Hematopoietic multipotent progenitor cell treated with erythropoietin and hydrocortisone succinate and interleukin-3 and kit ligand, for 8 days (in vitro differentiated cells): Measurements from ENCODE around the gene RPL3.
A peak's percentile ranks its signal among the peaks of the same experiment; 100 is the strongest.
"Not testable (repeated sequence)": the region's sequence is repeated elsewhere in the genome, so short reads cannot be mapped to it uniquely, and the experiment has no call there.

Source experiments
- DNase-seq: peaks from one replicate; pipeline ENCODE4 v3.0.0-alpha.2; 2015

The RPL3 gene

GRCh38 chr22:39319284-39320022 lies at the start of gene RPL3:
RPL3 (minus strand) TSS chr22:39319623; CDS start chr22:39319597, 26 bp downstream.
- DNase-seq, result peak; percentile 99

- no peak for DNase-seq
These were observed 49.8 kb upstream of the RPL3 start for GRCh38 chr22:39369186-39369585.

- peak; percentile 64 for DNase-seq
These were observed 49.1 kb upstream of the RPL3 start for GRCh38 chr22:39368461-39368911.

DNA sequence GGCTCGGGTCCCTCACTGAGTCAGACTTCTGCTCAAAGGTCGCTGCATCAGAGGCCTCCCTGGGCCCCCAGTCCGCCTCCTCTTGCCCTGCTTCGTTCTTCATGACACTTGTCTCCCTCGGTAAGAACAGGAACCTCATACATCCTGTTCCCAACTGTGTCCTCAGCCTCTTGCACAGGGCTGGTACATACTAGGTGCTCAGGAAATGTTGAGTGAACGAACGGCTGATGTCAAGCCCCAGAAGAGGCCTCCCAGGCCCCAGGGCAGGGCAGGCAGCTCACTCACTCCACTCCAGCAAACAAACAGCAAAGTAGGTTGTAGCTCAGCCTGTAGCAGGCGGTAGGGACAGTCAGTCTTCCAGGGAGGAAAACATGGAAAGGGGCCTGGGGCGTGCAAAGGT lies 47.6 kb upstream of the RPL3 start:
- no peak for DNase-seq

- DNase-seq, result no peak
These were observed 46.0 kb upstream of the RPL3 start for GRCh38 chr22:39365492-39365780.

GRCh38 chr22:39364714-39365491 lies 45.5 kb upstream of the RPL3 start:
- DNase-seq, result peak; percentile 66

GRCh38 chr22:39363751-39364515 lies 44.5 kb upstream of the RPL3 start:
- DNase-seq, result peak; percentile 99

DNA sequence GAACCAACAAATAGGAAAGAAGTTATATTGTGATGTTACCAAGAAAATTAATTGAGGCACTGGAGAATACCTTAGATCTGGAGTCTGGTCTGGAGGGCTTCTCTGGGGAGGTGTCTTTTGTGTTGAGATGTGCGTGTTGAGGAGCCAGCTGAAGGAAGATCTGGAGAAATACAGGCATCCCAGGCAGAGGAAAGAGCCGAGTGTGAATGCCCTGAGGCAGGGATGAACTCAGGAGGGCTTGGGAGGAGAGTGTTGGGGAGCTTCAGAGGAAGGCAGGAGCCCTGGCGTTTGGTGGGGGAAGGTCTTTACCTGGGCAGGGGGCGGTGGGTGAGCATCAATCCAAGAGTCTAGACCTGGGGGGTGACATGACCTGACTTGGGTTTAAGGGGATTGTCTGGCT lies 43.5 kb upstream of the RPL3 start:
- peak; percentile 37 for DNase-seq

GRCh38 chr22:39362271-39362670 lies 42.8 kb upstream of the RPL3 start:
- DNase-seq, result peak; percentile 38

DNA sequence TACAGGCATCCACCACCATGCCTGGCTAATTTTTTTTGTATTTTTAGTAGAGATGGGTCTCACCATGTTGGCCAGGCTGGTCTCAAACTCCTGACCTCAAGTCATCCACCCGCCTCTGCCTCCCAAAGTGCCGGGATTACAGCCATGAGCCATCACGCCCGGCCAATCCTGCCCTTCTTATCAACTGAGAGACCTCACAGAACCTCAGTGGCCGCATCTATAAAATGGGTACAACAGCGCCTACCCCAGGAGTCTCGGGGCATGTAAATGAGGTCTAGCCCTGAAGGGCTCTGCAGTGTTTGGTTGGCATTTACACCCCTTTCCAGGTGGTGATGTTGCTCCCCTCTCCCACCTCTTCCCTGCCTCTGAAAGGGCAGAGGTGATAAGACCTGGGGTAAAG lies 42.1 kb upstream of the RPL3 start:
- DNase-seq, result peak; percentile 65

DNA sequence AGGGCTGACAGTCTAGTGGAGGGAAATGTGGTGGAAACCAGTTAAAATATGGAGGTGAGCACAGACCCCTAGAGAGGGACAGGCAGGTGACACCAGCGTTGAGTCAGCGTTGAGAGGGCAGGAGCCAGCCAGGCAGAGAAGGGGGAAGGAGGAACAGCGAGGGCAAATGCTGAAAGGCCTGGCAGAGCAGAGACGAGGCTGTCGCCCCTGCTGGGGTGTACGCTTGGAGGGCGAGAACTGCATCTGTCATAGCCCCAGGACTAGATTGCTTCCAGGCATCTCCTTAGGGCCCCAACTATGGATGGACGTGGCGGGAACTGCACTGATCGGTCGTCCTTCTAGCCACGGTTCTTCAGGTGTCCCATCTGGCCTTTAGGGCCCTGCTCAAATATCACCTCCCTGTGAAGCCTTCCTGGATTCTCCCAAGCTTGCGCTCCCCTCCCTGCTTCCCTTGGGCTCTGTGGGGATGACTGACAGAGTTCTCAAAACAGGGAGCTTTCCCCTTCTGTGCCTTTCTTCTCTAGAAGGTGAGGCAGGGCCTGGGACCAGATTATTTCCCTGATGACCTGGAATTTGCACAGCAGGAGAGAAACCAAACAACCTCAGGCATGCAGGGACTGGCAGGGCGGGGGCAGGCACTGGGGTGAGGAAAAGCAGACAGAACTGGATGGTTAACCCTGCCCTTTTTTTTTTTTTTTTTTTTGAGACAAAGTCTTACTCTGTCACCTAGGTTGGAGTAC lies 41.4 kb upstream of the RPL3 start:
- DNase-seq, result peak; percentile 39

- DNase-seq, result no peak
These were observed 40.8 kb upstream of the RPL3 start for GRCh38 chr22:39360242-39360641.

GRCh38 chr22:39359659-39360195 lies 40.3 kb upstream of the RPL3 start:
- DNase-seq, result no peak

DNA sequence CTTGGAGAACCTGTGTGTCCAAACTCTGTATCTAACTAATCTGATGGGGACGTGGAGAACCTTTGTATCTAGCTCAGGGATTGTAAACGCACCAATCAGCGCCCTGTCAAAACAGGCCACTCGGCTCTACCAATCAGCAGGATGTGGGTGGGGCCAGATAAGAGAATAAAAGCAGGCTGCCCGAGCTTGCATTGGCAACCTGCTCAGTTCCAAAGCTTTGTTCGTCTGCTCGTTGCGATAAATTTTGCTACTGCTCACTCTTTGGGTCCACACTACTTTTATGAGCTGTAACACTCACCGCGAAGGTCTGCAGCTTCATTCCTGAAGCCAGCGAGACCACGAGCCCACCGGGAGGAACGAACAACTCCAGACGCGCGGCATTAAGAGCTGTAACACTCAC lies 38.8 kb upstream of the RPL3 start:
- DNase-seq, result peak; percentile 64

- DNase-seq, result not testable (repeated sequence)
These were observed 38.0 kb upstream of the RPL3 start for GRCh38 chr22:39357110-39358108.

DNA sequence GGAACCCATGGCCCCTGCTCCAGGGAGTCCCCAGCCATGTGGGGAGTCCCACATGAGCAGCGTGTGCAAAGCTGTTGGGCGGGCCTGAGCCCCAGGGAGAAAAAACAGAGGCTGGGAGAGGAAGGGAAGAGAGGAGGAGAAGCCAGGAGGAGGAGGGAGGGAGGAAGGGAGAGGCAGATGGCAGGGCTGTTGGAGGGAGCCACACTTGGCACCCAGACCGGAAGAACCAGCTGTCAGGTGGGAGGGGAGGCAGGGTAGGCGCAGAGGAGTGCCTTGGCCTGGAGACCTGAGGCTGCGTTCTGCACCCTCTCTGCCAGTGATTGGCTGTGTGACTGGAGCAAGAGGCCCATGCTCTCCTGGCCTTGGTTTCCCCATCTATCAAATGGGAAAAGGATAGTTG lies 37.0 kb upstream of the RPL3 start:
- no peak for DNase-seq

- DNase-seq, result not testable (repeated sequence)
These were observed 36.4 kb upstream of the RPL3 start for GRCh38 chr22:39355805-39356204.

- no peak for DNase-seq
These were observed 35.7 kb upstream of the RPL3 start for GRCh38 chr22:39355080-39355479.

DNA sequence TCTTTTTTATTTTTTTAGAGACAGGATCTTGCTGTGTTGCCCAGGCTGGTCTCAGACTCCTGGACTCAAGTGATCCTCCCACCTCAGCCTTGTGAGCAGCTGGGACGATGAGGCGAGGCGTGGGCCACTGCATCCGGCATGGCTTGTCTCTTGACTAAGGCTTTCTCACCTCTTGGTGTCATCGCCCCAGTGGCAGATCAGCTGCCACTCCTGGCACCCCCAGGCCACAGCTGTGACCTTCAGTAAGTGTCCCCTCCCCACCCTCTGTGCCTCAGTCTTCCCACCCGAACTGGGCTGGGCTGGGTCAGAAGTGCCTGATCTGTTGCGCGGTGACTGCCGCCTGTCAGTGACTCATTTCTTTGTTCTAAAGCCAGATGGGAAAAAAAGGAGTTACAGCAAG lies 33.9 kb upstream of the RPL3 start:
- peak; percentile 37 for DNase-seq

- no peak for DNase-seq
These were observed 33.0 kb upstream of the RPL3 start for GRCh38 chr22:39352306-39352891.

DNA sequence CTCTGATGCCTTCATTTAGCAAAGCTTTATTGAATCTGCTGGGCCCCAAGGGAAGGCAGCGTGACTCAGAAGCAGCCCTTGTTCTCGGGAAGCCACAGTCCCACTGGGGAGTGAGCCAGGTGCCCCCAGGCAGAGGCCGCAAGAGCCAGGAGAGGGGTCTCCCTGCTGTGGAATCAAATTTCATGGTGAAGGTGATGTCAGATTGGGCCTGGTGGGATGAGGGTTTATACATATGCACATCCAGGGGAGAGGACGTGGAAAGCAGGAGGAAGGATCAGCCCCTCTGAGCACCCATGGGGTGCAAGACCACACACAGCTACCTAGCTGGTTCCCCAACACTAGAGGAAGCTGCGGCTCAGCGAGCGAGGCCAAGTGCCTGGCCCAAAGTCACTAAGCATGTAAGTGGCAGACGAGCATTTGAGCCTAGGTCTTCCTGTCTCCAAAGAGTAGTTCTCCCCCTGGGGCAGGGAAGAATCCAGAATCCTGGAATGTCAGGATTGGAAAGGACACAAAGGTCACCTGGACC lies 32.3 kb upstream of the RPL3 start:
- DNase-seq, result peak; percentile 30
